SU-DHL-6 (cell line): ENCODE measurements around the gene TMEM151A.

Source experiments
- CTCF ChIP-seq: fragments of 200-600 bp; sonication (generic); IDR thresholded peaks from one replicate; pipeline ENCODE4 v1.5.1; 2017; ENCODE audit warnings: antibody characterized with exemption, mild to moderate bottlenecking, low read length, moderate library complexity; ENCODE audit not compliant: insufficient read depth, poor library complexity, severe bottlenecking
- EZH2phosphoT487 ChIP-seq: fragments of 200-600 bp; sonication (generic), shearing (Covaris generic); conservative IDR thresholded peaks from 2 replicates; pipeline ENCODE4 v1.6.1; 2018; ENCODE audit warnings: mild to moderate bottlenecking, antibody characterized with exemption, low read length, moderate library complexity, mixed read lengths

- TF ChIP-seq EZH2phosphoT487, result no peak
- TF ChIP-seq CTCF, result no peak
Measured at GRCh38 chr11:66309475-66309874, 17.8 kb downstream of the TMEM151A start.
